GM19324 (cell line): ENCODE measurements around the gene TXNDC5.

ENCODE experiments used
- ATAC-seq: cut with Tn5 transposase; IDR thresholded peaks from one replicate; pipeline ENCODE4 v1.9.1; 2021; ENCODE audit warnings: mild to moderate bottlenecking, moderate library complexity; ENCODE audit not compliant: unreplicated experiment, low FRiP score

TXNDC5 gene

DNA sequence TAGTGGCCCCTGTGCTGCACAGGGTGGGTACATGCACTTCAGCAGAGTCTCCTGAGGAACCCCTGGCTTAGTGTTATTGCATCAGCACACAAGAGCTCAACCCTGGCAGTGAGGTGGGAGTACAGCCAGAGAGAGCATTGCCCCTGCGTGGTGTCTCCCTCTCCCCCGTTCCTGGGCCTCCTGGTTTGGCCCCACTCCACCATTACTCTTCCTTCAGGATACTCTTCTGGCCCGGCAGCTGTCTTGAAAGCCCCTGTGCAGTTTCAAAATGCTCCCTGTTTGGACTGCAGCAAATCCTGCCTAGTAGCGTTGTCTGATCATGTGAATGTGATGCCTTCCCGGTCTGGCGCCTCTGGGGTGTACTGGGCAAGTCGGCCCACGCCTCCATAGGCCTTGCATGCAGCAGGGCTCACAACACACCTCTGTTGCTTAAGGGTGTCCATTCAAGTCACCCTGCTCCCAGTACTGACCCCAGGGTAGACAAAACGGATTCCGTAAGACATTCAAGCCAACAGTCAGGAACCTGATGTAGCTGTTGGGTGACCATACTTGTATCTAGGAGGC, 32.1 kb downstream of the TXNDC5 start:
- ATAC-seq = no peak

DNA sequence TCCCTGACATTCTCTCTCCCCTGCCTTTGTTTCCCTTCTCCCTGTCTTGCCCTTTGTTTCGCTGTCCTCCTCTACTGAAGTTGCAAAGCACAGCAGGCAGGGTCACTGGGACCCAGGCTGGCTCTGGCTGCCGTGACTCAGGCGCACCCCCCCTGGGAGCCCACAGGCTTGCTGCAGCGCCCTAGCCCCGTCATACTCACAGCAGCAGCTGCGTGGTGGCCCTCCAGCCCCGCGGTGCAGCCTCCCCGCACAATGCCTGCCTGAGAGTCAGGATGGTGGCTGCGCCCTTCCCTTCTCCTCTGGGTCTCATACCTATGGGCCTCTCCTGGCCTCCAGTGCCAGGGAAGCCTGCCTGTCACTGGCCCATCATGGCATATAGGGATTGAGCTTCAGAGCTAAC, 41.7 kb downstream of the TXNDC5 start:
- no peak for ATAC-seq

DNA sequence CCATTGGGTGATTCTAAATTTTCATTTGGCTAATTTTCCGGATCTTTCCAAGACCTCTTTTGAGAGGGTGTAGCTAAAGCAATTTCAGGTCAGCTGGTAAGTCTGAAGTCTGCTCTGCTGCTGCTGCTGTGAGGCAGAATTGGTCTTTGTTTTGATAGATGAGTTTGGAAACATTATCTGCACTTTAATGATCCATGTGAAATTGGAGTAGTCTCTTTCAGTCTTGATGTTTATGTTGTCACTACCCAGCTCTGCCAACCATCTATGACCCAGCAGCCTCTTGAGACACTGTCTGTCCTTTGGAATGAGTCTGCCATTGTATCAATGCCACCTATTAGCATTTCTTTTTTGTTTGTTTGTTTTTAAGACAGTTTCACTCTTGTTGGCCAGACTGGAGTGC, 44.1 kb downstream of the TXNDC5 start:
- ATAC-seq = no peak

DNA sequence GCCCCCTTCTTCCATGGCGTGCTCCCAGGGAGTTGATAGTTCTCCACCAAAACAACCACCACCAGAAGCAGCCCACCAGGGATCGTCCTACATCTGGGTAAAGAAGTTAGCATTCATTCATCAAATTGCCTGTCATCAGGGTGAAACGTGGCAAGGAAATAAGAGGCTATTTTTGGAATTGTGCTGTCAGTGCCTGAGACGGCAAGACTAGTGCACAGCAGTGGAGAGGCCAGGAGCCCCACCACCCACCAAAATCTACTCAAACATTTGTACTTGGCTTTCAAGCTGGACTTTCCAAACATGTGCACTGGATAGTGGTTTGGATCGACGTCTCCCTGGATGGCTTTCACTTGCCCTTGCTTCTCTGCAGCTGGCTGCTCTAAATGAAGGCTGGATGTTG, 44.8 kb downstream of the TXNDC5 start:
- no peak for ATAC-seq

DNA sequence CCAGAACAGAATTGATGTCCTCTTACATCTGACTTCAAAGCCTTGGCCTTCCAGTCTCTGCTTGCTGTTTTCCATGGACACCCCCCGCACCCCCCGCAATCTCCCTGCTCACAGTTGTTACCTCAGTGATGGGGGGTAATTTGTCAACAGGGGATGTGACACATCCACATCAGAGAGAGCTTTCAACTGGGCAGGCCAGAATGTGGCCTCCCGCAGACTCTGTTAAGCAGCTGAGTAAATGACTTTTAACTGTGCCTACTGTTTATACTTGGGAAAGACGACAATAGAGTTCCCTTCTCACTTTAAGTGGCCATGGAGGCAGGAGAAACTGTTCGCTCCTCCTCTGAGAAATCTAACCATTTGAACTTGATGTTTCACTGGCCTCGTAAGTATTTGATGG, 51.0 kb downstream of the TXNDC5 start:
- no peak for ATAC-seq

DNA sequence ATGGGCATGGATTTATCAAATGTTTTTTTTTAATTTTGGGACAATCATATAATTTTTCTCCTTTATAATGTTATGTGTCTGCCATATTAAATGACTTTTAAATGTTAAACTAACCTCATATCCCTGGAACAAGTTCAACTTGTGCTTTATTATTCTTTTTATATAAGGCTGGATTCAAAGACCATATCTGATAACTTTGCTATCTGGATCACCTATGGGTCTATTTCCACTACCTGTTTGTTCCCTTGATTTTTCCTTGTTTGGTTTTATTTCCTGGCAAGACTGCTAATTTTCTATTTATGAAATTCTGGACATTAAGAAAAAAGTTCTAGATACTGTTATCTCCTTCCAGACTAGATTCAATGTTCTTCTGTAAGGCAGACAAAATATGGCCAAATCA, 58.8 kb downstream of the TXNDC5 start:
- no peak for ATAC-seq

DNA sequence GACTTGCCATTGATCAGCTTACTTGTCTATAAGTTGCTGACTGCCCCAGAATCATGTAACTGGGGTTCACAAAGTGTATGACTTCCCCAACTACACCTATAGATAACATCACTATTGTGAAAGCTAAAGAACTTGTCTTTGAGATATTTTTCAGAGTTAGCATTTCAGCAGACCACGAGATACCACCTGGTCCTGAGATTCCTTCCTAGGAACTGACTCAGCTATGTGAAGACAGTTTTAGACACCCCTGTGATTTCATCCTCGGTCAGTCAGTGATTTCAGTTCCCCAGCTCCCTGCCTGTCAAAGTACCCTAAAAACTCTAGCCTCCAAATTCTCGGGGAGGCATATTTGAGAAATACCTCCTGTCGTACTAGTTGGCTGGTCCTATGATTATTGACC, 62.4 kb downstream of the TXNDC5 start:
- no peak for ATAC-seq

DNA sequence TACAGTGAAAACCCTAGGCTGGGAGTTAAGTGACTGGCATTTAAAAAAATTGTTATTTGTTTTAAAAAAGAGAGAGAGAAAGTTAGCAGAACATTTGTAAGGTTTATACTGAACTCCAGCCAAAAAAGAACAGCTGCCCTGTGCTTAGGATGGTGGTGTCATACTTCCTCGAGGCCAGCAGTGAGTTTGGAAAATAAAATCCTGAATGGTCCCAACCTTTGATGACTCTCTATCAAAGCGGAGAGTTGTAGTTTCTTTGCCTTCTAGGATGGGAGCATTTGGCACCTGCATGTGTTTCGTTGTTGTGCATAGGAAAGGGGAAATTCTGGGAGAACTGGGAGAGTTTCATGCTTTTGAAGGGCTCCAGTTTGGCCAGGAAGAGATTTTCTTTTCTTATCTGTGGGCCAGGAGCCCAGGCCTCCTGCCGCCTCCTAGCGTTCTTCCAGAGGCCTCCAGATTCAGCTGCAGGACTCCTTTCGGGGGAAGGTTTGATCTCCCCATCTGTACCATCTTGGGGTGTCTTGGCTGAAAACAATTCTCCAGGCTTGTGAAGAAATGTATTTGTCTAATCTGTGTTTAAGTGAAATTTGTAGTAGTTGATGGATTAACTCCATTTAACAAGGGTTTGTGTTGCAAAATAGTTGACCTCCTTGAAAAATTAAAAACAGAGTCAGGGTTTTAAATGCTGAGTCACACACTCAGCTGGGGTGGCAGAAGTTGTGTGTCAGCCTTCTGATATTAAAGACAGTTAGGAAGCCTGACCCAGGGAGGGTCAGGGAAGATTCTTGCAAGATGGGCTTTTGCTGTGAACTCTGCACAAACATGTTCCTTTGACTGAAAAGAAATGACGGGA, 63.4 kb downstream of the TXNDC5 start:
- no peak for ATAC-seq

DNA sequence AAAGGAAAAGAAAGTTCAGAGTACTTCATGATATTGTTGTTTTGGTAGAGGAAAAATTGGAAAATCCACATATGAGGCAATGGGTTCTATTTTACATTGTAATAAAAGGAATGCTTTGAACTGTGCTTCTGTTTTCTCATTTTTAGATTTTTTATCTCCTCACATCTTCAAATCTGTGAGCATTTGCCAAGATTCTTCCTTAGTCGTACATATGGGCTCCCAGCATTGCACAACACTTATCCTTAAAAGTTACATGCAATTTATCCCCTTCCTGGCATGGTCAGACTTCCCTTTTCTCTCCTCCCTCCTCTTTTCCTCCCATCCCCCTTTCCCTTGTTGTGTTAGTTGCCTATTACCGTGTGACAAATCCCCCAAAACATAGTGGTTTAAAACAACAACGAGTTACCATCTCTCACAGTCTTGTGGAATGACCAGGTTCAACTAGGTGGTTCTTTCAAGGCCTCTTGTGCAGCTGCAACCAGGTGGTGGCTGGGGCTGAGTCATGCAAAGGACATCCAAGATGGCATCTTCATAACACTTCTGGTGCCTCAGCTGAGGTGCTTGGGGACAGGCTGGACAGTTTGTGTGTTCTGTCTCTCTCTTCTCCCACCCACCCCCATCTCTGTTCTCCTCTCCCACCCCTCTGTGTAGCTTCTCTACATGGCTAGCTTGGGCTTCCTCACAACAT, 68.7 kb downstream of the TXNDC5 start:
- no peak for ATAC-seq

DNA sequence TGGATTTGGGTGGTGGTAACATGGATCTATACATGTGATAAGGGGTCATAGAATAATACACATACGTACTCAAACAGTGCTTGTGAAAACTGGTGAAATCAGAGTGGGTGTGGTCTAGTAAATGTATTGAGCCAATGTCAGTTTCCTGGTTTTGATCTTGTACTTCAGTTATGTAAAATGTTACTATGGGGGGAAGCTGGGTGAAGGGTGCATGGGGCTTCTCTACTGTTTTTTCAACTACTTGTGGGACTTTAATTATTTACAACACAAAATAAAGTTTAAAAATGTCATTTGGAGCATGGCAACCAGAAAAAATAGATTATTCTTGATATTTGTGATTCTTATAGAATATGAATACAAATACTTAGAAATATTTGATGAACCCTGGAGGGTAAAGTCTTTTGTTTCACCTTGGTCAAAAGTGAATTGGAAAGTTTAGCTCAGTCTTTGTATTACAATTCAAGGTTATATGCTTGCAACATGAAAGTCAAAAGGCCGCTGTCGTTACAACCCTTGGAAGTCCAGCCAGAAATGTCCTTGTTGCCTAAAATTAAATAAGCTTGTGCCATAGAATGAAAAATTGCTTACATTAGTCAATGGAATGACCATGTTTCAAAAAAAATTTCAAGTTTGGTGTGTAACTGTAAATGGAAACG, 74.1 kb downstream of the TXNDC5 start:
- ATAC-seq = no peak

DNA sequence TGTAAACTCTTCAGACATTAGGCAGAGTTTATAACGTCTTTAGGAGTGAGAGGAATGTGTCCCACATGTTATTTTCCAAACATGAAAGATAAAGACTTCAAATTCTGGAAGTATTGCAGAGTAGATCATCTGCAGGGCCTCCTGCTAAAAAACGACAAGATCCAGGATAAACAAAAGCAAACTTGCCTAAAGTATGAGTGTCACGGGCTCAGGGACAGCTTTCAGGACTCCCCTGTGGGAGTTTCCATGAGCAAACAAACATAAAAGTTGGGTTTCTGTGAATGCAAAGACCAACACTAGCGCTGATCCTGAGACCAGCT, 76.9 kb downstream of the TXNDC5 start:
- no peak for ATAC-seq

DNA sequence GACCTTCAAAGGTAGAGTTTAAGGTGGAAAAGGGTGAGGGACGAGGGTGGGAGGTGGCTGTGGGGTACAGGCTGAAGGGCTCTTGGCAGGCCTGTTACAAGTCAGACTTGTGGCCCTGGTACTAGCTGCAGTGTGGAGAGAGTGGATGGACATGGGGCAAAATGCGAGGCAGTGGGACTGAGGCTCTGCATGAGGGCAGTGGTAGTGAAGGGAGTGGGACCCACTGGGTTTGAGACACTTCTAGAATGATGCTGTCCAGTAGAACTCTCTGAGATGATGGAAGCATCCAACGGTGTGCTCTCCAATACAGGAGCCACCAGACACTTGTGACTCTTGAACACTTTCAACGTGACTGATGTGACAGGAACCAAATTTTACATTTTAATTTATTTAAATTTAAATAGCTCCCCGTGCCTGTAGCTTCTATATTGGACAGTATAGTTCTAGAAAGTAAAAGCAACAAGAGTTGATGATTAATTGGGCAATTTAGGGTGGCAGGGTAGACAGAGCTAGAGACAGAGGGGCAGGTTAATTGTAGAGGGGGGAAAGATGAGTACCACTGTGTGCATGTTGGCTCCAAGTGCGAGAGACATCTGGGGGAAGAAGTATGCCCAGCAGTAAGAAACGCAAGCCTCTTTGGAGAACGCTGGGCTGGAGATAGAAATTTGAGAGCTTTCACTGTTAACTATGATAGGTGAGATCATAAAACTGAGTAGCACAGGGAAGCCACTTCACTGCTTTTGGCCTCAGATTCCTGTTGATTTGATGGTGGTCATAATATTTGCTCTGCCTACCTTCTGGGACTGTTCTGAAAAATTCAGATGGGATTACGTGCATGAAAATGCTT, 77.5 kb downstream of the TXNDC5 start:
- ATAC-seq = no peak
